Endometrial microvascular endothelial cells (primary cell): ENCODE measurements around the gene CACNA2D1. TPM values are rescaled to one million over a fixed set of nuclear protein-coding genes. Genes with fewer than 3 reads are reported as not detected.

ENCODE experiments used
- in situ Hi-C: cut with HindIII; loops from 2 replicates; pipeline ENCODE4 v1.10.0; 2017; ENCODE audit warnings: low sequenced_read_pairs, low pct_unique_long_range_greater_than_20kb; ENCODE audit errors: inconsistent ontology term
- total RNA-seq: library from RNA; depleted of rRNA; stranded (reverse); fragments of >200 nt; gene quantifications from one replicate; pipeline ENCODE4 v1.2.3, GENCODE V29; 2015; ENCODE audit errors: inconsistent ontology term

CACNA2D1 gene
- total RNA-seq, 1 donor from 2014 or later, result 49.5 TPM

- in situ Hi-C loops, result no loop called here
Observed at GRCh38 chr7:81903115-81903514, 540.5 kb downstream of the CACNA2D1 start.

DNA sequence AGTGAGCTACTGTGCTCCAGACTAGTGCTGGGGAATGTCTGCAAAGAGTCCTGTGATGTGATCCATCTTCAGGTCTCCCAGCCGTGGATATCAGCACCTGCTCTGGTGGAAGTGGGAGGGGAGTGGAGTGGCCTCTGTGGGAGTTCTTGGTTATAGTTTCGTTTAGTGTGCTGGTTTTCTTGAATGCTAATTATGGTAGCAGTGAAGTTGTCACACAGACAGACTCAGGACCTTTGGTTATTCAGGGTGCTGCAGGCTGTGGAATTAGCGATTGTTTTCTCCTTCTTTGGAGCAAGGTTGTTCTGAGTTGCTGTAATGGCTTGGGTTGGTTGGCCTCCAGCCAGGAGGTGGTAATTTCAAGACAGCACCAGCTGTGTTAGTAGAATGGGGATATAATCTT lies 541.0 kb downstream of the CACNA2D1 start:
- in situ Hi-C loops, result no loop called here
